HepG2 (cell line): ENCODE measurements around the gene SERTAD2. TPM values are rescaled to one million over a fixed set of nuclear protein-coding genes. Genes with fewer than 3 reads are reported as not detected.

Experiments used
- ATAC-seq: fragments of 200-7000 bp; cut with Tn5 transposase; 3 replicates; pipeline ENCODE4 v1.9.1; 2020; ENCODE audit warnings: mild to moderate bottlenecking, moderate library complexity
- BruUV-seq: library from RNA; stranded (reverse); fragments of 400-500 nt; replicated peaks from 2 replicates; lab custom pipeline; 2021; lab: Mats Ljungman, UMichigan
- CTCF ChIA-PET: fragments of 300-600 bp; formaldehyde crosslinking; extraction: SDS; loops from one replicate; lab custom pipeline; 2021; ENCODE audit warnings: low total read pairs, inconsistent platforms, low intra/inter-chr PET ratio; lab: Yijun Ruan, JAX
- POLR2A ChIA-PET: fragments of 350-600 bp; sonication (Branson Sonifier 250); formaldehyde crosslinking; loops from one replicate; lab custom pipeline; 2020; ENCODE audit warnings: antibody characterized with exemption, inconsistent platforms; lab: Yijun Ruan, JAX
- DNase-seq: peaks from one replicate; pipeline ENCODE4 v3.0.0-alpha.2; 2015; ENCODE audit warnings: low spot score
- FAIRE-seq: peaks from 3 replicates; lab custom pipeline; 2011; peaks lifted over from hg19 to GRCh38; lab: Jason Lieb, UNC
- H2AFZ ChIP-seq: one replicate; pipeline ENCODE4 v1.6.1; 2011; ENCODE audit warnings: low read length, inconsistent platforms
- H3K27ac ChIP-seq: fragments of 300-600 bp; 3 replicates; pipeline ENCODE4 v1.8.0; 2011; ENCODE audit warnings: mixed run types, mild to moderate bottlenecking, mixed read lengths, low read length, inconsistent platforms; ENCODE audit not compliant: insufficient read depth; ENCODE audit errors: extremely low read length
- H3K27me3 ChIP-seq, 2 experiments: fragments of 200-600 bp in 1 of 2; 2 replicates in 1 of 2; 3 replicates in 1 of 2; pipeline versions ENCODE4 v1.6.0 to v1.8.0; 2011; ENCODE audit warnings: low read length in 2 of 2, mild to moderate bottlenecking in 2 of 2, moderate library complexity in 2 of 2, inconsistent platforms in 1 of 2; ENCODE audit not compliant: insufficient read depth in 2 of 2, control insufficient read depth in 1 of 2
- H3K36me3 ChIP-seq, 2 experiments: fragments of 200-600 bp in 1 of 2; replicated peaks in 1 of 2; 2 replicates in 1 of 2; 3 replicates in 1 of 2; pipeline versions ENCODE4 v1.5.1 to v1.8.0; 2011; ENCODE audit warnings: low read length in 2 of 2, inconsistent platforms in 1 of 2; ENCODE audit not compliant: insufficient read depth in 2 of 2, control insufficient read depth in 1 of 2
- H3K4me1 ChIP-seq: 2 replicates; pipeline ENCODE4 v1.5.1; 2012; ENCODE audit warnings: low read length, inconsistent platforms; ENCODE audit not compliant: insufficient read depth
- H3K4me2 ChIP-seq: 2 replicates; pipeline ENCODE4 v1.6.0; 2011; ENCODE audit warnings: low read depth, low read length, inconsistent platforms
- H3K4me3 ChIP-seq, 3 experiments: fragments of 200-600 bp in 1 of 3; sonication (generic), shearing (Covaris generic) in 1 of 3; replicated peaks in 1 of 3; 2 replicates each; pipeline ENCODE4 v1.5.1; 2011 to 2016; ENCODE audit warnings: low read length in 3 of 3, inconsistent platforms in 2 of 3, low read depth in 2 of 3, mild to moderate bottlenecking in 2 of 3, control low read depth in 1 of 3, mixed read lengths in 1 of 3; ENCODE audit not compliant: insufficient read depth in 1 of 3
- H3K79me2 ChIP-seq: one replicate; pipeline ENCODE4 v1.6.1; 2011; ENCODE audit warnings: low read length, inconsistent platforms; ENCODE audit not compliant: insufficient read depth
- H3K9ac ChIP-seq: 2 replicates; pipeline ENCODE4 v1.6.0; 2011; ENCODE audit warnings: mild to moderate bottlenecking, low read depth, low read length, inconsistent platforms; ENCODE audit not compliant: insufficient read depth
- H3K9me3 ChIP-seq: 2 replicates; pipeline ENCODE4 v1.5.1; 2012; ENCODE audit warnings: mild to moderate bottlenecking, low read length
- H4K20me1 ChIP-seq: 2 replicates; pipeline ENCODE4 v1.6.0; 2011; ENCODE audit warnings: inconsistent platforms, mild to moderate bottlenecking, low read length, moderate library complexity; ENCODE audit not compliant: insufficient read depth
- FOXJ3 ChIP-seq: sonication (generic); formaldehyde crosslinking; IDR thresholded peaks from 2 replicates; pipeline ENCODE4 v1.4.0; 2020; ENCODE audit warnings: missing genetic modification reagents, mild to moderate bottlenecking, borderline replicate concordance
- ZFP36L1 ChIP-seq: sonication (generic); formaldehyde crosslinking; IDR thresholded peaks from 2 replicates; pipeline ENCODE4 v1.8.0; 2022; ENCODE audit warnings: mild to moderate bottlenecking, missing genetic modification reagents, moderate library complexity
- WGBS: methylation state at CpG from one replicate; pipeline ENCODE4 v1.1.6; 2017; ENCODE audit warnings: low lambda C conversion rate; 5-methylcytosine and 5-hydroxymethylcytosine counted together
- in situ Hi-C: cut with HindIII; loops from 2 replicates; pipeline ENCODE4 v1.10.0; 2017; ENCODE audit warnings: low pct_unique_long_range_greater_than_20kb; ENCODE audit not compliant: extremely low pct_ligation_motif_present
- intact Hi-C: fragments of 100-400 bp; cut with micrococcal nuclease; formaldehyde crosslinking; loops from one replicate; pipeline ENCODE4 v1.10.0; 2022; ENCODE audit not compliant: unreplicated experiment
- polyA plus RNA-seq, 8 experiments: library from polyadenylated mRNA; depleted of rRNA in 3 of 8; stranded (reverse) in 7 of 8; unstranded in 1 of 8; fragments of >200 nt; fragmentation: Illumina TruSeq in 4 of 8; extraction: Trizol in 4 of 8; gene quantifications; 2 replicates each; pipeline versions ENCODE4 v1.2.1 to v1.2.3, GENCODE V29; 2011 to 2016; ENCODE audit warnings: low read depth in 4 of 8, missing spikeins in 1 of 8, mixed read lengths in 1 of 8; ENCODE audit not compliant: insufficient read depth in 1 of 8
- total RNA-seq, 5 experiments: library from RNA; depleted of rRNA; stranded (reverse); fragments of >200 nt; fragmentation: Illumina TruSeq; extraction: Trizol; gene quantifications; 2 replicates each; pipeline ENCODE4 v1.2.3, GENCODE V29; 2016; ENCODE audit warnings: low read depth in 1 of 5
- TF ChIP-seq, protein P1 (sequence below): sonication (generic); formaldehyde crosslinking; IDR thresholded peaks from 2 replicates; pipeline ENCODE4 v1.4.0; 2020; ENCODE audit warnings: low read depth, mild to moderate bottlenecking, missing genetic modification reagents
- TF ChIP-seq, protein P2 (sequence below): sonication (generic); formaldehyde crosslinking; IDR thresholded peaks from 2 replicates; pipeline ENCODE4 v1.4.0; 2020; ENCODE audit warnings: missing genetic modification reagents

SERTAD2 gene
- total and polyA plus RNA-seq, 2 of the 13 experiments (the other 11 are each of a cell fraction or from before 2014, with no cell fraction given), result 6.7 to 22.6 TPM

DNA sequence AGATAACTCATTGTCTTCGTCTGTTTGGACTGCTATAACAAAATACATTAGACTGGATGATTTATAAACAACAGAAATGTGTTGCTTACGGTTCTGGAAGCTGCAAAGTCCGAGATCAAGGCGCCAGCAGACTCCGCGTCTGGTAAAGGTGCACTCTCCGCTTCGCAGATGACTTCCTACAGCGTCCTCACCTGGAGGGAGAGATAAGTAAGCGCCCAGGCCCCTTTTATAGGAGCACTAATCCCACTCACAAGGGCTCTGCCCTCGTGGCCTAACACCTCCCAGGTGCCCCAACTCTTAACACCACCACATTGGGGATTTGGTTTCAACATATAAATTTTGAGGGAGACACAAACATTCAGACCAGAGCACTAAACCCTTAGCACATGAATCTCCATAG is 51.3 kb downstream of the SERTAD2 start:
- POLR2A ChIA-PET, result no interaction called here
- in situ Hi-C loops (loop anchor here (5.0 to 25.0 kb wide), 2 partner anchors 260 to 960 kb away; no protein-coding TSS in a partner anchor), intact Hi-C loops (no loop called here)
- H4K20me1 ChIP-seq, result no peaks in the 10 kb centered on the region
- no peak overlapping the region for H3K9ac ChIP-seq
- peaks cover 0 to 2% of the 10 kb centered on the region in 2 experiments; a peak in 1 of 5 replicates for H3K27me3 ChIP-seq
- no peak overlapping the region for H3K27ac ChIP-seq
- no TSS peak for BruUV-seq
- H3K79me2 ChIP-seq, result no peaks in the 10 kb centered on the region
- 49% methylated on average over 7 of the region's 11 CpGs for WGBS
- no peak for FAIRE-seq
- no peak overlapping the region for H2AFZ ChIP-seq
- TF ChIP-seq, protein P1, sequence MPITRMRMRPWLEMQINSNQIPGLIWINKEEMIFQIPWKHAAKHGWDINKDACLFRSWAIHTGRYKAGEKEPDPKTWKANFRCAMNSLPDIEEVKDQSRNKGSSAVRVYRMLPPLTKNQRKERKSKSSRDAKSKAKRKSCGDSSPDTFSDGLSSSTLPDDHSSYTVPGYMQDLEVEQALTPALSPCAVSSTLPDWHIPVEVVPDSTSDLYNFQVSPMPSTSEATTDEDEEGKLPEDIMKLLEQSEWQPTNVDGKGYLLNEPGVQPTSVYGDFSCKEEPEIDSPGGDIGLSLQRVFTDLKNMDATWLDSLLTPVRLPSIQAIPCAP, result no peak
- TF ChIP-seq, protein P2, sequence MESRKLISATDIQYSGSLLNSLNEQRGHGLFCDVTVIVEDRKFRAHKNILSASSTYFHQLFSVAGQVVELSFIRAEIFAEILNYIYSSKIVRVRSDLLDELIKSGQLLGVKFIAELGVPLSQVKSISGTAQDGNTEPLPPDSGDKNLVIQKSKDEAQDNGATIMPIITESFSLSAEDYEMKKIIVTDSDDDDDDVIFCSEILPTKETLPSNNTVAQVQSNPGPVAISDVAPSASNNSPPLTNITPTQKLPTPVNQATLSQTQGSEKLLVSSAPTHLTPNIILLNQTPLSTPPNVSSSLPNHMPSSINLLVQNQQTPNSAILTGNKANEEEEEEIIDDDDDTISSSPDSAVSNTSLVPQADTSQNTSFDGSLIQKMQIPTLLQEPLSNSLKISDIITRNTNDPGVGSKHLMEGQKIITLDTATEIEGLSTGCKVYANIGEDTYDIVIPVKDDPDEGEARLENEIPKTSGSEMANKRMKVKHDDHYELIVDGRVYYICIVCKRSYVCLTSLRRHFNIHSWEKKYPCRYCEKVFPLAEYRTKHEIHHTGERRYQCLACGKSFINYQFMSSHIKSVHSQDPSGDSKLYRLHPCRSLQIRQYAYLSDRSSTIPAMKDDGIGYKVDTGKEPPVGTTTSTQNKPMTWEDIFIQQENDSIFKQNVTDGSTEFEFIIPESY (CRISPR knock-in tag), result 0 out of 2 replicates have a peak, but pooled peaks have one; percentile 19
- no peak for DNase-seq
- H3K4me2 ChIP-seq, result no peak overlapping the region
- CTCF ChIA-PET, result no interaction called here
- H3K36me3 ChIP-seq, result no peaks in the 10 kb centered on the region
- peaks cover 44% of the 10 kb centered on the region for H3K4me1 ChIP-seq
- peaks cover 5% of the 10 kb centered on the region; the same call in 1 of the 2 replicates for H3K9me3 ChIP-seq
- H3K4me3 ChIP-seq, result no peak overlapping the region
- ATAC-seq, result no peak

DNA sequence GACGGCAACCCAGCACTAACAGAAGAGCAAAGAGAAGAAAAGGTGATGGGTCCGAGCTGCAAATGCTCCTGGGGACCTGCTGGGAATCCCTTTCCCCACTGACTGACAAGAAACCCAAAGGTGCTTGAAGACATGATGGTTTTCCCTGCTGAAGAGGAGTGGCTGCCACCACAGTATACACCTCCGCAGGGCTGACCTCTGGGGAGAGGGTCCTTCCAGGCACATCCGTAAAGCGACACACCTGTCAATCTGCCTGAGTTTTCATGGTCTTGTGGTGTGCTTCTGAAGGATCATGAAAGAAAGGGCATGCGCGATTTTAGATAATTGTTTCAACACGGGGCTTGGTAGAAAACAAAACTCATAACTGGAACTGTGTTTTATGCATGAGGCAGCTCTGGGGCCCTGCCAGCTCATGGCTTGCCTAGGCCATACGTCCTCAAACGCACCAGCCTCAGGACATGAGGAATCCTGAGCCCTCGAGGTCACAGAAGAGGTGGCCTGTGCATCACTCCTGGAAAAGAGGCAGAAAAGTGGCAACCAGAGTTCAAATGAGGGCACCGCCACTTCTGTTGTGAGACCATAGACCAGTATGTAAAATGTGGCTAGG is 51.8 kb downstream of the SERTAD2 start:
- peaks cover 0 to 2% of the 10 kb centered on the region in 2 experiments; a peak in 1 of 5 replicates for H3K27me3 ChIP-seq
- peaks cover 38% of the 10 kb centered on the region for H3K4me1 ChIP-seq
- H3K9ac ChIP-seq, result no peak overlapping the region
- ChIA-PET CTCF (no interaction called here), POLR2A (no interaction called here)
- FAIRE-seq (no peak), ATAC-seq (no peak), DNase-seq (no peak)
- H2AFZ ChIP-seq, result no peak overlapping the region
- no peaks in the 10 kb centered on the region for H3K79me2 ChIP-seq
- in situ Hi-C loops (loop anchor here (5.0 to 25.0 kb wide), 2 partner anchors 260 to 960 kb away; no protein-coding TSS in a partner anchor), intact Hi-C loops (no loop called here)
- H3K4me2 ChIP-seq, result peak overlapping the region; percentile 4; the same call in 1 of the 2 replicates
- H3K36me3 ChIP-seq, result no peaks in the 10 kb centered on the region
- H4K20me1 ChIP-seq, result no peaks in the 10 kb centered on the region
- no peak overlapping the region for H3K27ac ChIP-seq
- TF ChIP-seq ZFP36L1 (CRISPR knock-in tag) (0 out of 2 replicates have a peak, but pooled peaks have one; percentile 26), FOXJ3 (CRISPR knock-in tag) (no peak)
- H3K9me3 ChIP-seq, result peaks cover 5% of the 10 kb centered on the region; the same call in 1 of the 2 replicates
- 43% methylated on average over 12 of the region's 12 CpGs for WGBS
- no peak overlapping the region for H3K4me3 ChIP-seq
- BruUV-seq, result no TSS peak
